HG03097 (cell line): ENCODE data around the gene THAP6.

ENCODE experiments used
- ATAC-seq: cut with Tn5 transposase; IDR thresholded peaks from one replicate; pipeline ENCODE4 v1.9.1; 2021; ENCODE audit not compliant: unreplicated experiment, low FRiP score

Gene THAP6

GRCh38 chr4:75565481-75565880 lies 51.2 kb downstream of the THAP6 start:
- ATAC-seq, result no peak

- ATAC-seq, result no peak
These were observed 52.6 kb downstream of the THAP6 start for GRCh38 chr4:75566911-75567310.

- no peak for ATAC-seq
These were observed 53.5 kb downstream of the THAP6 start for GRCh38 chr4:75567725-75568124.
